ENCODE measurements around the gene SFXN4.

DNA sequence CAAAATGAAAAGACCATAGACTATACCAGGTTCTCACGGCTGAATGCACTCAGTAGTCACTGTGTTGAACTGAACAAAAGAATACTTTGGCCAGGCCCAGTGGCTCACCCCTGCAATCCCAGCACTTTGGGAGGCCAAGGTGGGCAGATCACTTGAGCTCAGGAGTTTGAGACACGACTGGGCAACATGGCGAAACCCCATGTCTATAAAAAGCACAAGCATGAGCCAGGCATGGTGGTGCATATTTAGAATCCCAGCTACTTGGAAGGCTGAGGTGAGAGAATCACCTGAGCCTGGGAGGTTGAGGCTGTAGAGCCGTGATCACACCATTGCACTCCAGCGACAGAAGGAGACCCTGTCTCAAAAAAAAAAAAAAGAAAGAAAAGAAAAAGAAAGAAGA lies 12.5 kb downstream of the SFXN4 start:
- TF ChIP-seq, protein P1, sequence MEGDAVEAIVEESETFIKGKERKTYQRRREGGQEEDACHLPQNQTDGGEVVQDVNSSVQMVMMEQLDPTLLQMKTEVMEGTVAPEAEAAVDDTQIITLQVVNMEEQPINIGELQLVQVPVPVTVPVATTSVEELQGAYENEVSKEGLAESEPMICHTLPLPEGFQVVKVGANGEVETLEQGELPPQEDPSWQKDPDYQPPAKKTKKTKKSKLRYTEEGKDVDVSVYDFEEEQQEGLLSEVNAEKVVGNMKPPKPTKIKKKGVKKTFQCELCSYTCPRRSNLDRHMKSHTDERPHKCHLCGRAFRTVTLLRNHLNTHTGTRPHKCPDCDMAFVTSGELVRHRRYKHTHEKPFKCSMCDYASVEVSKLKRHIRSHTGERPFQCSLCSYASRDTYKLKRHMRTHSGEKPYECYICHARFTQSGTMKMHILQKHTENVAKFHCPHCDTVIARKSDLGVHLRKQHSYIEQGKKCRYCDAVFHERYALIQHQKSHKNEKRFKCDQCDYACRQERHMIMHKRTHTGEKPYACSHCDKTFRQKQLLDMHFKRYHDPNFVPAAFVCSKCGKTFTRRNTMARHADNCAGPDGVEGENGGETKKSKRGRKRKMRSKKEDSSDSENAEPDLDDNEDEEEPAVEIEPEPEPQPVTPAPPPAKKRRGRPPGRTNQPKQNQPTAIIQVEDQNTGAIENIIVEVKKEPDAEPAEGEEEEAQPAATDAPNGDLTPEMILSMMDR (conservative IDR thresholded peaks at IDR 0.05; ENCODE audit: low read depth, low read length) = no peak
- no peak for TF ChIP-seq EZH2 (IDR thresholded peaks at IDR 0.05; ENCODE audit: borderline replicate concordance, low read depth, low read length, poor library complexity, severe bottlenecking)
